Colon (tissue), 2 donors: ENCODE data around the gene ALPK3.

Experiments
- FAIRE-seq: peaks from 2 replicates; lab custom pipeline; 2012; peaks lifted over from hg19 to GRCh38; lab: Jason Lieb, UNC
- donor health status: control.
- donor health status: control.

Gene ALPK3

GRCh38 chr15:84846269-84846668 is 29.1 kb downstream of the ALPK3 start:
- no peak for FAIRE-seq

DNA sequence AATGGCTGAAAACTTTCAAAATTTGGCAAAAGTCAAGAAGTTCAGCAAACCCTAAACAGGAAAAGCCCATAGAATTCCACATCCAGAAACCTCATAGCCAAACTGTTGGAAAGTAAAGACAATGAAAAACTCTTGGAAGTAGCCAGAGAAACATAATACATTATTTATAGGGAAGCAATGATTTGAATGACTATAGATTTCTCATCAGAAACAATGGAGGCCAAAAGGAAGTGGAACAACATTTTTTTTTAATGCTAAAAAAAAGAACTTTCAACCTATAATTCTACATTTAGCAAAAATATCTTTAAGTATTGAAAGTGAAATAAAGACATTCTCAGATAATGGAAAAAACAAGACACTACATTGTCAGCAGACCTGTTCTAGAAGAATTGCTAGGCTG is 30.2 kb downstream of the ALPK3 start:
- no peak for FAIRE-seq

DNA sequence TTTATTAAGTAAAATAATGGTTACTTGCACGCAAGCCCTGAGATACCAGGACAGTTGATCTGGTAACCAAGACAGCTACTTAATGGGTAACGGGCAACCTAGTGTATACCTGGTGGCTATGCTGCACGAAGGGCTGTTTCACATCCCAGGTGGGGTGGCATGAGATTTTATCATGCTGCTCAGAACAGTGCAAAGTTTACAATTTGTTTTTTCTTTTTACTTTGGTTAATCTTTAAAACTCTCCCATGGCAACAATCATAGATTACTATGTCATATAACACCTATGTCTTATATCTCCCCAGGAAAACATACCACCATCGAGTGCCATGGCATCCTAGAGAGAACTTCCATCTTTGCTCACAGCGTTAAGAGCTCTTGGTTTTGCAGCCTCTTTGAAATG is 35.1 kb downstream of the ALPK3 start:
- no peak for FAIRE-seq

DNA sequence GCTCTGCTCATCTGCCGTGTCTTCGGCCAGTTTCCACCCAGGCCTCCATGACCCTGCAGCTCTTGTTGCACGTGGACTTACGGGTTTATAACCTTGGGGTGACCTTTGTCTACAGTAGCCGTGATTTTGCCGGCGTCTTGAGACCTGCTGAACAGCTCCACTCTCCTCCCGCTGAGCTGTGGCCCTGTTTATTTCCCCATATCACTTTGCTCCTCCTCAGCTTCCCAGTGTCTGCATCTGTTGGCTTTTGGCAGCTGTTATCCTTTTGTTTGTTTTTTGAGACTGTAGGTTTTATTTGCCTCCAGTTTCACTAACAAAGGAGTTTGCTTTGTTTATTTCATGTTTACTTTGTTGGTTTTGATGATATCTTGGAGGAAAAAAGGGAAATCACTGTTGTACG is 38.0 kb downstream of the ALPK3 start:
- no peak for FAIRE-seq

- FAIRE-seq, result no peak
Measured at GRCh38 chr15:84855765-84856164, 38.6 kb downstream of the ALPK3 start.

- no peak for FAIRE-seq
Measured at GRCh38 chr15:84856731-84857417, 39.7 kb downstream of the ALPK3 start.

GRCh38 chr15:84857418-84858004 is 40.4 kb downstream of the ALPK3 start:
- FAIRE-seq, result no peak

DNA sequence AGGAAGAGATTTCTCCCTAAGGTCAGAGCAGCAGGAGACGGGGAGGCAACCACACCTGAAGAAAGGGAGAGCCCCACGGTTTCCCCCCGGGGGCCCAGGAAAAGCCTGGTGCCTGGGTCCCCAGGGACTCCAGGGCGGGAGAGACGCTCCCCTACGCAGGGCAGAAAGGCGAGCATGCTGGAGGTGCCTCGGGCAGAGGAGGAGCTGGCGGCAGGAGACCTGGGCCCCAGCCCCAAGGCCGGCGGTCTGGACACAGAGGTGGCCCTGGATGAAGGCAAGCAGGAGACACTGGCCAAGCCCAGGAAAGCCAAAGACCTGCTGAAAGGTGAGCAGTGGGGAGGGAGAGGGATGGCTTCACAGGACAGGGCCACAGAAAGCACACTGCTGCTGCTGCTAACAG is 41.1 kb downstream of the ALPK3 start:
- no peak for FAIRE-seq

DNA sequence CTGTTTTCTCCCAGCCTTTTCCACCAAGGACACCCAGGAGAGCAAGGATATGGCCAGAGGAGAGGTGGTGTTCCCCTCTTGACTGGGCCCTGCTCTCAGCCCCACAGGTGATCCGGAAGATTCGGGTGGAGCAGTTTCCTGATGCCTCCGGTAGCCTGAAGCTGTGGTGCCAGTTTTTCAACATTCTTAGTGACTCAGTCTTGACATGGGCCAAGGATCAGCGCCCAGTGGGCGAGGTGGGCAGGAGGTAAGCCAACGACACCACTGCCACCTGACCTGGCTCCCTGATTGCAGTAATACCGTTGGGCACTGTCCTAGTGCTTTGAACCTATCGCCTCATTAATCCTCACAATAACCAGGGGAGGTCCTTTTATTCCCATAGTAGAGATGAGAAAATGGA is 42.0 kb downstream of the ALPK3 start:
- FAIRE-seq, result no peak

GRCh38 chr15:84859651-84860050 is 42.5 kb downstream of the ALPK3 start:
- FAIRE-seq, result no peak

- FAIRE-seq, result no peak
Measured at GRCh38 chr15:84861781-84862180, 44.6 kb downstream of the ALPK3 start.

- FAIRE-seq, result no peak
Measured at GRCh38 chr15:84862214-84862975, 45.2 kb downstream of the ALPK3 start.

DNA sequence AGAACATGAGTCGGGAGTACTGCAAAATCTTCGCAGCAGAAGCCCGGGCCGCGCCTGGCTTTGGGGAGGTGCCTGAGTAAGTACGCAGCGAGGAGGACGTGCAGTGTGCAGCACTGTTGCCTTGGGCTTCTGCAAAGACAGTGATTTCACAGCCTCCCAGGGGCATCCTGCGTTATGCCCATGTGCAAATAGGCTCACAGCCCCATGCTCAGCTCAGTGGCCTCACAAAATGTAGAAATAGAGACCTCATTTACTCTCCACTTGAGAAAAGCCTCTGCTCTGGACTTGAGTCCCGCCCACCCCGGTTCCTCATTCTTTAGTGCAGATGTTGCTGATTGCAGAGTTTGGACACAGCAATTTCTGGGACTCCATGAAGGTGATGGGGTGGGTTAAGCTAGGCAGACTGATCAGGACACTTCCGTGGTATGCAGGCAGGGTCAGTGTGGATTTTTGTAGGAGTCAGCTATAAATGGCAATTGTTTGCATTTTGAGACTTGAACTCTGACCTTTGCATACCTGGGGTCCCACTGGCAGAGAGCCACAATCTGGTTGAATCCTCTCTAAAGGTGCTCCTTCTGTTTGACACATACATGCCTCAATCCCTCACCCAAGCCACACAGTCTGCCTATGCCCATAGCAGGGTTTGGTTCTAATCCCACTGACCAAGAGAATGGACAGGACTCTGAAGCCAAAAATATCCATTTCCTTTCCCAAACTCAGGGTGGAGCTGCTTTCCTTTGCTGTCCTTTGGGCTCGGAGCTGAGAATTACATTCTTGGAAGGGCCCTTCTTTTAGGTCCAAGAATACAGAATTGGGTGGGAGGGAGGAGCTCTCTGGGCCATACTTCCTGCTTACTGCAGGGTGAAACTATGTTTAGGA is 46.6 kb downstream of the ALPK3 start:
- FAIRE-seq, result no peak

GRCh38 chr15:84864444-84864795 is 47.3 kb downstream of the ALPK3 start:
- FAIRE-seq, result no peak

- no peak for FAIRE-seq
Measured at GRCh38 chr15:84865074-84865569, 48.0 kb downstream of the ALPK3 start.

- no peak for FAIRE-seq
Measured at GRCh38 chr15:84868037-84868880, 51.1 kb downstream of the ALPK3 start.

DNA sequence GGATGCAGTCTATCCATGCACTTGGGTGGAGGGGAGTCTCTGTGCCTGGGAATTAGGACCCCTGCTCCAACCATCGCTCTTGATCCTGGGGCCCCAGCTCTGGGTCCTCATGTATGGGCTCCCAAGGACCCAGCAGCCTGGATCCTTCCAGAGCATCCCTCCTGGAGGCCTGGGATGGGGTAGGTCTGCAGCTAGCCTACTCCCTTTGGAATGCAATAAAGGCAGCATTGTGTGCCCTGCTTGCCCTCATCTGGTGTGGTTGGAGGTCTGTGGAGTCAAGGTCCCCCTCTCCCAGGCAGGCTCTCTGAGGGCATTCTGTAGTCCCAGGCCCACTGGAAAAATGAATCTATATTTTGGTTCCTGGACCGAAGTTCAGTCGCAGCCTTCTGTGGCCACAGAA is 52.4 kb downstream of the ALPK3 start:
- FAIRE-seq, result no peak

- no peak for FAIRE-seq
Measured at GRCh38 chr15:84871428-84871985, 54.4 kb downstream of the ALPK3 start.

GRCh38 chr15:84872009-84872910 is 55.1 kb downstream of the ALPK3 start:
- no peak for FAIRE-seq

DNA sequence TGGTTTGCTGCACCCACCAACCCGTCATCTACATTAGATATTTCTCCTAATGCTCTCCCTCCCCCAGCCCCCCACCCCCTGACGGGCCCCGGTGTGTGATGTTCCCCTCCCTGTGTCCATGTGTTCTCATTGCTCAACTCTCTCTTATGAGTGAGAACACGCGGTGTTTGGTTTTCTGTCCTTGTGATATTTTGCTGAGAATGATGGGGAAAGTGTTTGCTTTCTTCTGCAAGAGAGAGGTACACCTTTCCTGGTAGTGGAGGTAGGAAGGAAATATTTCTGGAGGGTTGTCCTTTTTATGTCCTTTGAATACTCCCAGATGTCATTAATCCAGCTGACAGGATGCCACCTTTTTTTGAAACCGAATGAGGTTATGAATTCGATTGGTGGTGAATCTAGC is 56.8 kb downstream of the ALPK3 start:
- no peak for FAIRE-seq
